GM19455 (cell line): ENCODE measurements around the gene BCL3.
"Not testable (repeated sequence)": the region's sequence is repeated elsewhere in the genome, so short reads cannot be mapped to it uniquely, and the experiment has no call there.

ENCODE experiments used
- ATAC-seq: cut with Tn5 transposase; IDR thresholded peaks from one replicate; pipeline ENCODE4 v1.9.1; 2021; ENCODE audit not compliant: unreplicated experiment

The BCL3 gene, protein sequence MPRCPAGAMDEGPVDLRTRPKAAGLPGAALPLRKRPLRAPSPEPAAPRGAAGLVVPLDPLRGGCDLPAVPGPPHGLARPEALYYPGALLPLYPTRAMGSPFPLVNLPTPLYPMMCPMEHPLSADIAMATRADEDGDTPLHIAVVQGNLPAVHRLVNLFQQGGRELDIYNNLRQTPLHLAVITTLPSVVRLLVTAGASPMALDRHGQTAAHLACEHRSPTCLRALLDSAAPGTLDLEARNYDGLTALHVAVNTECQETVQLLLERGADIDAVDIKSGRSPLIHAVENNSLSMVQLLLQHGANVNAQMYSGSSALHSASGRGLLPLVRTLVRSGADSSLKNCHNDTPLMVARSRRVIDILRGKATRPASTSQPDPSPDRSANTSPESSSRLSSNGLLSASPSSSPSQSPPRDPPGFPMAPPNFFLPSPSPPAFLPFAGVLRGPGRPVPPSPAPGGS

DNA sequence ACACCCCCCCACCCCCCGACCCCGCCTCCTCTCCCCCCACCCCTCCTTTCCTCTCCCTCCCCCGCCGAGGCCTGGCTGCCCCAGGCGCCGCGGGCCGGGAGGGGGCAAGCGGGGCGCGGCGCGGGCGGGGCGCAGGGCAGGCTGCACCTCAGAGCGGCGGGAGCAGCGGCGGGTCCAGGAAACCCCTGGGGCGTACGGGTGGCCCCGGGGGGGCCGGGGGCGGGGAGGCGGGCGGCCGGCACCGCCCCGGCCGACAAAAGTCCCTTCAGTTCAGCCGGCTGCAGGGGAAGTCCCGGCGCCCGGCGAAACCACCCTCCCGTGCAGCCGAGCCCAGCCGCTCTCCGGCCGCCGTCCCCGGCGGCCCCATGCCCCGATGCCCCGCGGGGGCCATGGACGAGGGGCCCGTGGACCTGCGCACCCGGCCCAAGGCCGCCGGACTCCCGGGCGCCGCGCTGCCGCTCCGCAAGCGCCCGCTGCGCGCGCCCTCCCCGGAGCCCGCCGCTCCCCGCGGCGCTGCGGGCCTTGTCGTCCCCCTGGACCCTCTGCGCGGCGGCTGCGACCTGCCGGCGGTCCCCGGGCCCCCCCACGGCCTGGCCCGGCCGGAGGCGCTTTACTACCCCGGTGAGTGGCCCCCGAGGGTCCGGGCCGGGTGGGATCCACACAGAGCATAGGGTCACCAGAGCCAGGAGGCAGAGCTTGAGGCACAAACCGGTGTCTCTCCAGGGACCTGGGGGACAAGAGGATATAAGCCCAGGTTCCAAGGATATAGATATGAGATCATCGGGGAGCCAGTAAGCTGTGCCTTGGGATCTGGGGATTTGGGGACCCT is at the start of gene BCL3:
Gene BCL3 (plus strand): TSS at position 283 of the 829 bp plus-strand sequence. CDS start 83 bp downstream, at position 366.
- ATAC-seq: no peak

DNA sequence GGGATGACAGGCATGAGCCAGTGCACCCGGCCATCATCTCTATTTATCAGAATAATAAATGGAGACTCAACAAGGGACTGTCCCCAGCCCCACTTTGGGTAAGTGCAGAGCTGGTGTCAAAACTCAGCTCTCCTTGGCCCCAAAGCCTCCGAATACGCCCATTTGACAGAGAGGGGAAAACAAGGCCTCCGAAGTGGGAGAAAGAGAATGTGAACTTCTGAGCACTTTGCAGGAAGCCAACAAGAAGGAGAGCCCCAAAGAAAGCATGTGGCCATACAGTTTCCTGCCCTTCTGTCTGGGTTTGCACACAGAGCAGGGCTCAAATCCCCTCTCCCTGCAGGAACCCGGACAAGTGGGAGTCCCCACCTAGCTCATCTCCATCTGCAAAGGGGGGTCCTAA is 48.0 kb upstream of the BCL3 start:
- no peak for ATAC-seq

DNA sequence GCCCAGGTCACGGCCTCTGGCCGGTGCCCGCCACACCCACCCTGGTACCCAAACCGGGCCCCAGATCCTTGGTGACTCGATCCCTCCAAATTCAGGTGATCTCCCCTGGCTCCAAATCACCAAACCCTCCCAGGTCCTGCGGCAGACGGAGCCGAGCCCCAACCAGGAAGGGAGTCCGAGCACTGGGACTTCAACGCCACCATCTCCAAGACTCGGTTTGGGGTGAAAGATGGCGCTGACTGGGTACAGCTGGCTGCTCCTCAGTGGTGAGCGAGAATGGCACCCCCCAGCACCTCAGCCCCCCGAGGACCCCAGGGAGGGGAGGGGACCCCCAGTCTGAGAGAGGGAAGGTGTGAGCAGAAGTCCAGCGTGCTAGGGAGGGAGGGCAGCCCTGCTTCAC is 47.3 kb upstream of the BCL3 start:
- ATAC-seq: no peak

DNA sequence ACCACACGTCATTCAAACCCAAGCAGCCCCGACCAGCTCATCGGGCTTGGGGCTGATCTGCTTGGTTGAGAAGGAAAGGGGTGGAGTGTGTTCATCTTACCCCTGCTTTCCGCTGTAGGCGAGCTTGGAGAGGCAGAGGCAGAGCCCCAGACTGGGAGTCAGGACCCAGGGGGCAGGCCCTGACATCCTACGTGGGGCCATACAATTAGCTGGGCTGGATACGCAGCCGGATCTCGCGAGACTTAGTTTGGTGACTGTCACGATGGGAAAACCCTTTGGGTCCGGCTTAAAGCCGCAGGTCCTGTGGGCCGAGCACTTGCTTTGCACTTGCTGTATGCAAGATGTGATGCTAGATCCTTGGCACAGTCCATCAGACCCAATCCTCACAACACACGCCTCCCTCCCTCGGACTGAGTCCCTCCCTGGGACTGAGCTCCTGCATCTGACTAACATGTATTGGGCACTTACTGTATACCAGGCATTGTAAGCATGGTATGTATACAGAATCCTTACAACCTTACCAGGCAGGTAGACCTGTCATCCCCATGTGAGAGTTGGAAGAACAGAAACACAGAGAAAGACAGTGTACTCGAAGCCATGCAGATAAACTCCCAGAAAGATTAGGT is 45.8 kb upstream of the BCL3 start:
- ATAC-seq: no peak

DNA sequence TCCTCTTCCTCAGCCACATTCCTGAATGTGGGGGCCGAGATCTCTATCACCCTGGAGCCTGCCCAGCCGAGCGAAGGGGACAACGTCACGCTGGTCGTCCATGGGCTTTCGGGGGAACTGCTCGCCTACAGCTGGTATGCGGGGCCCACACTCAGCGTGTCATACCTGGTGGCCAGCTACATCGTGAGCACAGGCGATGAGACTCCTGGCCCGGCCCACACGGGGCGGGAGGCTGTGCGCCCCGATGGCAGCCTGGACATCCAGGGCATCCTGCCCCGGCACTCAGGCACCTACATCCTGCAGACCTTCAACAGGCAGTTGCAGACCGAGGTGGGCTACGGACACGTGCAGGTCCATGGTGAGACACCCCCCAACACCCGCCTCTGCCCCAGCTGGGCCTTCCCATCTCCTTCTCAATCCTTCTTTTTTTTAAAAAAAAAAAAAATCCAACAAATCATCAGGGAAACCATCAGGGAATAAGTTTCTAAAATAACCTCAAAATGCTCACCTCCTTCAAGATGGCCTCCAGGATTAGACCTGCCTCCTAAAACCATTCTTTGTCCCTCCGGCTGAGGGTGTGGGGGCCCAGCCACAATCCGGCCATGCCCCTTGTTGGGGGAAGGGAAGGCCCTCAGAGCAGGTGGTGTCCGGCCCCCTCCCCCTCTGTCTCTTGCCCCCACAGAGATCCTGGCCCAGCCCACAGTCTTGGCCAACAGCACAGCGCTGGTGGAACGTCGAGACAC is 45.0 kb upstream of the BCL3 start:
- no peak for ATAC-seq

DNA sequence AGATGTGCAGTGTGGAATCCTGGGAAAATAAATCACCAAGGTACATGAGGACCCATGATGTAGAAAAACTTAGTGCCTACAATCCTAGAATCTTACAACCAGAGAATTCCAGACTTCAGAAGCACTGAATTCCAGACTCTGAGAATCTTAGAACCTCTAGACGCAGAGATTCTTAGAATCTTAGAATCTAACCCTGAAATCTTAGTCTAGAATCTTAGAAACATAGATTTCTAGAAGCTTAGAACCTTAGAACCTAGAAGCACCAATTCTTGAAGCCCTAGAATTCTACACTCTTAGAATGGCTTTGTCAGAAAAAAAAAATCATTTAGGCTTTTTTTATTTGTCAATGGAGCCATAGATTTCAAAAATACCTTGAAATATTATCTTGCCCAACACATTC is 43.5 kb upstream of the BCL3 start:
- no peak for ATAC-seq

DNA sequence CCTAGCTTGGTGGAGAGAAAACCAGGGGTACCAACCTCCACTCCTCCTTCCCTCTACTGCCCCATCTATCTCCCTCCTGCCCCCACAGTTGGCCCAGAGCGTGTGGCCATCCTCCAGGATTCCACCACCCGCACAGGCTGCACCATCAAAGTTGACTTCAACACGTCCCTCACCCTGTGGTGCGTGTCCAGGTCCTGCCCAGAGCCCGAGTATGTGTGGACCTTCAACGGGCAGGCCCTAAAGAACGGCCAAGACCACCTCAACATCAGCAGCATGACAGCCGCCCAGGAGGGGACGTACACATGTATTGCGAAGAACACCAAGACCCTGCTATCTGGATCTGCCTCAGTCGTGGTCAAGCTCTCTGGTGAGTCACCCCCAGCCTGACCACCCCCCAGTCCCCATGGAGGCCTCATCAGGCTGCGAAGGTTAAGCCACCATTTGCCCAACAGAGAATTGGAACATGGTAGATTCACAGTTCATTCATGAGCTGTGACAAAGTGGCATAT is 43.0 kb upstream of the BCL3 start:
- no peak for ATAC-seq

DNA sequence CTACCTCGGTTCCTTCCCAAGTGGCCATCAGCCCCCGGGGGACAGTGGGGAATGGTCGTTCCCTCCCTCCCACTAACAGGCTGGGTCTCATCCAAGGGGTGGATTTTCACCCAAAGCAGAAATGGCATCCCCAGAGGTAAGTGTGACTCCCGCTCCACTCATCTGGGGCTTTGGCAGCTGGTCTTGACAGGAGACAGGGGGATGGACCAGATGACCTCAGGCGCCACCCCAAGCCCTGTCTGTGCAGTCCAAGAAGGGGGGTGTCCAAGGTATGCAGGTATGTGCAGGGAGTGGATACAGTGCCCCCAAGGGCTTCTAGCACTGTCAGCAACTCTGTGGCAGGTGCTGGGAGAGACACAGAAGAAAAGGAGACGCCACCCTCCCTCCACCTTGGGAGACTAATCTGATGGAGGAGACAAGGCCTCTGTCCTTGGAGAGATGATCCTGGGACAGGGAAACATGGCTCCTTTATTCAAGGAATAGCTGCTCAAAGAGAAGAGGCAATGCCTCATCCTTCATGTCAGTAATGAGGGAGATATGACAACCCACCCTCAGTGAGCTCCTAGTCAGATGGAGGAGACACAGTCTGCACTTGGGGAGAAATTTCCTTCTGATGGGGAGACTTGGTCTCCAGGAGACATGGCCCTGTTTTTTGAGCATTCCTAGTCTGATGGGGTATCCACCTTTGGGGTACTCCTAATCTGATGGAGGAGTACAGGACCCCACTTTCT is 41.8 kb upstream of the BCL3 start:
- no peak for ATAC-seq

DNA sequence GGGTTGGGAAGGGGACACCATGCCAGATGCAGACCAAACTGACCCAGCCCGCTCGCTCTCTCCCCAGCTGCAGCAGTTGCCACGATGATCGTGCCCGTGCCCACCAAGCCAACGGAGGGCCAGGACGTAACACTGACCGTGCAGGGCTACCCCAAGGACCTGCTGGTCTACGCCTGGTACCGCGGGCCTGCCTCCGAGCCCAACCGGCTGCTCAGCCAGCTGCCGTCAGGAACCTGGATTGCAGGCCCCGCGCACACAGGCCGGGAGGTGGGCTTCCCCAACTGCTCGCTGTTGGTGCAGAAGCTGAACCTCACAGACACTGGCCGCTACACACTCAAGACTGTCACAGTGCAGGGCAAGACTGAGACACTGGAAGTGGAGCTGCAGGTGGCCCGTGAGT is 40.7 kb upstream of the BCL3 start:
- ATAC-seq: no peak

DNA sequence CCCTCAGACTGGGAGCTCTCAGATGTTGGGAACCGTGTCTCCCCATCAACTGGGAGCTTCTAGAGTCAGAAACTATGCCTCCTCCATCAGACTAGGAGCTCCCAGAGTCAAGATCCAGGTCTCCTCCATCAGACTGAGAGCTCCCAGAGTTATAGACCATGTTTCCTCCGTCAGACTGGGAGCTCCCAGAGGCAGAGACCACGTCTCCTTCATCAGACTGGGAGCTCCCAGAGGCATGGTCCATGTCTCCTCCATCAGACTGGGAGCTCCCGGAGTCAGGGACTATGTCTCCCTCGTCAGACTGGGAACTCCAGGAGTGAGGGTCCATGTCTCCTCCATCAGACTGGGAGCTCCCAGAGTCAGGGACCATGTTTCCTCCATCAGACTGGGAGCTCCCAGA is 39.6 kb upstream of the BCL3 start:
- ATAC-seq: no peak

DNA sequence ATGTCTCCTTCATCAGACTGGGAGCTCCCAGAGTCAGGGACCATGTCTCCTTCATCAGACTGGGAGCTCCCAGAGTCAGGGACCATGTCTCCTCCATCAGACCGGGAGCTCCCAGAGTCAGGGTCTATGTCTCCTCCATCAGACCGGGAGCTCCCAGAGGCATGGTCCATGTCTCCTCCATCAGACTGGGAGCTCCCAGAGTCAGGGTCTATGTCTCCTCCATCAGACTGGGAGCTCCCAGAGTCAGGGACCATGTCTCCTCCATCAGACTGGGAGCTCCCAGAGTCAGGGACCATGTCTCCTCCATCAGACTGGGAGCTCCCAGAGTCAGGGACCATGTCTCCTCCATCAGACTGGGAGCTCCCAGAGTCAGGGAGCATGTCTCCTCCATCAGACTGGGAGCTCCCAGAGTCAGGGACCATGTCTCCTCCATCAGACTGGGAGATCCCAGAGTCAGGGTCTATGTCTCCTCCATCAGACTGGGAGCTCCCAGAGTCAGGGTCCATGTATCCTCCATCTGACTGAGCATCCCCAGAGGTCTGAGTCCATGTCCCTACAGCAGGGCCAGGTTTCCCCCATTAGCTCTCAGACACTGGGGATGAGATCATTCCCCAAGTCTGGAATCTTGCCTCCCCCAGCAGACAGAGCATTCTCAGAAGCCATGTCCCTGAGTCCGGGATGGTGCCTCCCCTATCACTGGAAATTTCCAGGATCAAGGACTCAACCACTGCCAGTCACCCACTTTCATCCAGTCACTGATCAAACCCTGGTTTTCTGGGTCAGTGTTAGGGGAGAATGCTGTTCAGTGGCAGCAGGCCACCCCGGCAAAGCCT is 38.9 kb upstream of the BCL3 start:
- not testable (repeated sequence) for ATAC-seq

DNA sequence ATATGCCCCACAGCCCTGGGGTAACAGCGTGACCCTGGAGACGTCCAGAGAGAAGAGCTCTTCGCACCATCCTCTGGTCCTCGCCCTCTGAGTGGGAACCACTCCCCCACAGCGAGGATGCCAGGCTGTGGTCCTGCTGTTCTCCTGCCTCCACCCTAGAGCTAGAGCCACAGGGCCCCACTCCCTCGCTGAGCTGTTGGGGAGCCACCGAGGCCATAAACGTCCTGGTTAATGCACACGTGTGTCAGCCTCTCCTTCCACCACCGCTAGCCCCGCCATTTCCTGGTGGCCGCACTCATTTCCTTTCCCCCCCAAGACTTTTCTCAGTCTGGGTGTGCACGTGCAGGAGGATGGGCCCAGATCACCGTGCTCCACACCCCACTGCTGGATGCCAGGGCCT is 38.0 kb upstream of the BCL3 start:
- no peak for ATAC-seq

DNA sequence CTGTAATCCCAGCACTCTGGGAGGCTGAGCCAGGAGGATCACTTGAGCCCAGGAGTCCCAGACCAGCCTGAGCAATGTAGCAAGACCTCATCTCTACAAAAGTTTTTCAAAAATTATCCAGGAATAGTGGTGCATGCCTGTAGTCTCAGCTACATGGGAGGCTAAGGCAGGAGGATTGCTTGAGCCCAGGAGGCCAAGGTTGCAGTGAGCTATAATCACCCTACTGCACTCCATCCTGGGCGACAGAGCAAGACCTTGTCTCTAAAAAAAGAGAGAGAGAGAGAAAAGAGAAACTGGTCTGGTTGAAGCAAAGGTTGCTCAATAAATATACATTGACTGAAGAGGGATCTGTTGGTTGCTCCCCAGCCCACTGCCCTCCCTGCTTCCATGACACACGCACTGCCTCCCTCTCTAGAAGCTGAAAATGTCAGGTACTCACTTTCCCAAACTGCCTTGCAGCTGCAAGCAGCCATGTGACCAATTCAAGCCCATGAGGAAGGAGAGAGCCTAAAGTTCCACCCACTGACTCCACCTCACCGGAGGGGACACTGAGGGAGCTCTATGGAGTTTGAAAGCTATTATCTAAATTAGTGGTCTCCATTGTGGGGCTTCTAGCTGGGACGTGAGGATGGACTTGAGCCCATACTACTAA is 35.5 kb upstream of the BCL3 start:
- no peak for ATAC-seq

DNA sequence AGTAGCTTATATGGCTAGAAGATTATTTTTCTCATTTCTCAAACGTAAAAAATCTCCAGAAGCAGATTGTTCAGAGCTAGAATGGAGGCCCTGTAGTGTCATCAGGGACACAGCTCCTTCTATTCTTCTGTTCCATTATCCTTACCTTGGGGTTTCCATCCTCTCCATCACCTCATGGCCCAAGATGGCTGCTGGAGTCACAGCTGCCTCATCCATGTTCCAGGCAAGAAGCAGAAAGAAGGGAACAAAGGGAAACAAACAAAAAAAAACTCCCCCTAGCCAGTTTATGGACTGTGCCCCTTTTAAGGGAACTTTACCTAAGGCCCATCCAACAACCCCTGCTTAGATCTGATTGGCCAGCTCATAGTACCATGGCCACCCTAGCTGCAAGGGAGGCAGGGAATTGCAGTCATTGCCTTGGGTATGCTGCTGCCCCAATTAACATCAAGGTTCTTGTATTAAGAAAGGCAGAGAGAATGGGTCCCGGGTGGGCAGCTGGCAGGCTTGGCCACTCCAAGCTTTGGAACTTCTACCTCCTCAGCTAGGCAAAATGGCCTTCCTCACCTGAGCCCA is 33.8 kb upstream of the BCL3 start:
- no peak for ATAC-seq

DNA sequence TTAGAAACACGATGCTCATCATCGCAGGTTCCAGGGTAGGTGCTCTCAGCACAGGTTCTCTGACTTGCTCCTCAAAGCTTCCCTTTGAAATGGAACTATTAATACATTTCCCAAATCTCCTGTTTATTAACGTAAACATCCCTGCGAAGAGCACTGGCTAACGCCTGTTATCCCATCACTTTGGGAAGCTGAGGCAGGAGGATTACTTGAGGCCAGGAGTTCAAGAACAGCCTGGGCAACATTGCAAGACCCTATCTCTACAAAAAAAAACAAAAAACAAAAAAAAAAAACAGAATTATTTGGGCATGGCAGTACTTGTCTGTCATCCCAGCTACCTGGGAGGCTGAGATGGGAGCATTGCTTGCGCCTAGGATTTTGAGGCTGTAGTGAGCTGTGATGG is 30.9 kb upstream of the BCL3 start:
- no peak for ATAC-seq

DNA sequence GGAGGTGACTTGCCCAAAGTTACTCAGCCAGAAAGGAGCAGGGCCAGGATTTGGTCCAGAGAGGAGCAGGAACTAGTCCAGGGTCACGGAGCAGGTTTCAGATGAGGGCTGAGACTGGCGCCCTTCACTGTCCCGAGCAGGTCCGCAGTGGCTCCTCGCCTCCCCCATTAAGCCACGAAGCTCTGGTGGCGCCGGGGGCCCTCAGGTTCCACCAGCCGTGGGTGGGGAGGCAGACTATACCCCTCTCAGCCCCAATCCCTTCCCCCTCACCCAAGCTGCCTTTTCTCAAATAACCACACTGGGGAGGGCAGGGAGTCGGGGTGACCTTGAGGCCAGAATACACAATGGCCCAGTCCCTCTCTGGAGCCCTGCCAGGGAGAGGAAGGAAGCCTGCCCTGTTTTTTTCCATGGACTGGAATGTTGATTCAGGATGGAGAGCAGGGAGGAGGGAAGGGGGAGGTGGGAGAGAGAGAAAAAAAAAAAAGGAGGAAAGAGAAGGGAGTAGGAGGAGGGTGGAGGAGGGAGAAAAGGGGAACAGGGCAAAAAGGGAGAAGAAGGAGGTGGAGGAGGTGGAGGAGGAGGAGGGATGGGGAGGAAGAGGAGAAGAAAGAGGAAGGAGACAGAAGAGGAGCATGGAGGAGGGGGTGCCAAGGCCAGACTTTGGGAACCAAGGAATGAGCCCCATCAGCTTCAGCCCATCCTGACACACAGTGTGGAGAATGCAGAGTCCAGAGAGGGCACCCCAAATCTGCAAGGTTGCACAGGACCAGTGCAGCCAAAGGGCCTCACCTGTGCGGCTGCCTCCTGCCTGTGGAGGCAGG is 29.9 kb upstream of the BCL3 start:
- ATAC-seq: no peak

DNA sequence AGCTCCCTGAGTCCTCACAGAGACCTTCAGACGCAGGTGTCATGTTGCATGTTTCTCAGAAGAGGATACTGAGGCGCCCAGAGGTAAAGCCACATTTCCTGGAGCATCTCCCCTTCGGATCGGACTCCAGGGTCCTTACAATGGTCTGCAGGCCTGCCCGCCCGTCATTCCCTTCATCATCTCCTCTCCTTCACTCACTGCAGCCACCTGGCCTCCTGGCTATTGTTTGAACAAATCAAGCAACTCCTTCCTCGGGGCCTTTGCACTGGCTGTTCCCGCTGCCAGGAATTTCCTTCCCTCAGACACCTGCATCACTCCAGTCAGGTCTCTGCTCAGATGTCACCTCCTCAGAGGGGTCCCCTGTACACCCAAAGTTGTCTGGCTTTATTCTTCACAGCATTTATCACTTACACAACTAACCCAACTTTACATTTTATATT is 29.2 kb upstream of the BCL3 start:
- ATAC-seq: no peak
